Measurements from ENCODE around the gene RPL27. TPM values are rescaled to one million over a fixed set of nuclear protein-coding genes. Genes with fewer than 3 reads are reported as not detected.

Gene RPL27
- total RNA-seq, 2 donors from 2014 or later = 535 to 569 TPM

GRCh38 chr17:43010667-43011308 is 12.6 kb downstream of the RPL27 start:
- no peaks in the 10 kb centered on the region for H3K9me3 ChIP-seq
- H3K27ac ChIP-seq = no peak overlapping the region
- H3K27me3 ChIP-seq (replicated peaks; ENCODE audit: insufficient read depth) = no peaks in the 10 kb centered on the region
- no peak overlapping the region for H3K4me3 ChIP-seq
- TF ChIP-seq CTCF (IDR thresholded peaks at IDR 0.05) = no peak
- peaks cover 0 to 9% of the 10 kb centered on the region in 2 donors for H3K4me1 ChIP-seq (ENCODE audit: control insufficient read depth in 1 of 2, low read depth in 2 of 2)
- DNase-seq (ENCODE audit: low spot score) (no peak), ATAC-seq (ENCODE audit: insufficient number of reproducible peaks, low FRiP score, low read depth) (no peak)
- peaks cover 7% of the 10 kb centered on the region for H3K36me3 ChIP-seq

- ATAC-seq (ENCODE audit: insufficient number of reproducible peaks, low FRiP score, low read depth) = no peak
These were observed 13.7 kb downstream of the RPL27 start for GRCh38 chr17:43011728-43012472.

GRCh38 chr17:43013296-43013695 is 15.1 kb downstream of the RPL27 start:
- ATAC-seq (ENCODE audit: insufficient number of reproducible peaks, low FRiP score, low read depth) (no peak), DNase-seq (ENCODE audit: low spot score) (no peak)
- H3K9me3 ChIP-seq = no peaks in the 10 kb centered on the region
- no peak overlapping the region for H3K27ac ChIP-seq
- TF ChIP-seq CTCF (IDR thresholded peaks at IDR 0.05) = no peak
- peaks cover 12% of the 10 kb centered on the region for H3K36me3 ChIP-seq
- H3K27me3 ChIP-seq (replicated peaks; ENCODE audit: insufficient read depth) = no peaks in the 10 kb centered on the region
- no peak overlapping the region for H3K4me3 ChIP-seq
- no peaks in the 10 kb centered on the region for H3K4me1 ChIP-seq (ENCODE audit: control insufficient read depth in 1 of 2, low read depth in 2 of 2)

More at GRCh38 chr17:43011728-43012472, 13.7 kb downstream of the RPL27 start:
- Histone ChIP-seq H3K27ac (no peak overlapping the region), H3K36me3 (peaks cover 12% of the 10 kb centered on the region), H3K4me3 (no peak overlapping the region), H3K27me3 (replicated peaks; ENCODE audit: insufficient read depth) (no peaks in the 10 kb centered on the region), H3K9me3 (no peaks in the 10 kb centered on the region), H3K4me1 (ENCODE audit: control insufficient read depth in 1 of 2, low read depth in 2 of 2) (peaks cover 0 to 6% of the 10 kb centered on the region in 2 donors)
- TF ChIP-seq CTCF (IDR thresholded peaks at IDR 0.05) = no peak
- no peak for DNase-seq (ENCODE audit: low spot score)

- Histone ChIP-seq H3K4me1 (ENCODE audit: control insufficient read depth in 1 of 2, low read depth in 2 of 2) (no peaks in the 10 kb centered on the region), H3K9me3 (no peaks in the 10 kb centered on the region), H3K36me3 (peaks cover 12% of the 10 kb centered on the region), H3K4me3 (no peak overlapping the region), H3K27ac (peak overlapping the region in 1 of 2 donors; percentile 13), H3K27me3 (replicated peaks; ENCODE audit: insufficient read depth) (no peaks in the 10 kb centered on the region)
- ATAC-seq (ENCODE audit: insufficient number of reproducible peaks, low FRiP score, low read depth) (no peak), DNase-seq (ENCODE audit: low spot score) (no peak)
- no peak for TF ChIP-seq CTCF (IDR thresholded peaks at IDR 0.05)
These were observed 15.9 kb downstream of the RPL27 start for GRCh38 chr17:43014020-43014648.
